HEK293 (cell line): Measurements from ENCODE around the gene STARD5.

Source experiments
- SP2 ChIP-seq: fragments of 450-650 bp; formaldehyde crosslinking; IDR thresholded peaks from 2 replicates; pipeline ENCODE4 v1.5.1; 2016; ENCODE audit warnings: missing biosample characterization, missing genetic modification characterization
- YY1 ChIP-seq: fragments of 450-650 bp; formaldehyde crosslinking; IDR thresholded peaks from 2 replicates; pipeline ENCODE4 v1.5.1; 2018; ENCODE audit warnings: missing biosample characterization, missing genetic modification characterization
- ZNF623 ChIP-seq: fragments of 450-650 bp; formaldehyde crosslinking; IDR thresholded peaks from 2 replicates; pipeline ENCODE4 v1.5.1; 2016; ENCODE audit warnings: missing biosample characterization, missing genetic modification characterization
- ZNF664 ChIP-seq: fragments of 450-650 bp; formaldehyde crosslinking; IDR thresholded peaks from 2 replicates; pipeline ENCODE4 v1.5.1; 2016; ENCODE audit warnings: missing biosample characterization, missing genetic modification characterization
- TF ChIP-seq, protein P1 (sequence below): fragments of 450-650 bp; formaldehyde crosslinking; IDR thresholded peaks from 2 replicates; pipeline ENCODE4 v1.5.1; 2016; ENCODE audit warnings: missing biosample characterization, missing genetic modification characterization
- TF ChIP-seq, protein P2 (sequence below): fragments of 450-650 bp; formaldehyde crosslinking; IDR thresholded peaks from 2 replicates; pipeline ENCODE4 v1.5.1; 2017; ENCODE audit warnings: missing biosample characterization, missing genetic modification characterization

DNA sequence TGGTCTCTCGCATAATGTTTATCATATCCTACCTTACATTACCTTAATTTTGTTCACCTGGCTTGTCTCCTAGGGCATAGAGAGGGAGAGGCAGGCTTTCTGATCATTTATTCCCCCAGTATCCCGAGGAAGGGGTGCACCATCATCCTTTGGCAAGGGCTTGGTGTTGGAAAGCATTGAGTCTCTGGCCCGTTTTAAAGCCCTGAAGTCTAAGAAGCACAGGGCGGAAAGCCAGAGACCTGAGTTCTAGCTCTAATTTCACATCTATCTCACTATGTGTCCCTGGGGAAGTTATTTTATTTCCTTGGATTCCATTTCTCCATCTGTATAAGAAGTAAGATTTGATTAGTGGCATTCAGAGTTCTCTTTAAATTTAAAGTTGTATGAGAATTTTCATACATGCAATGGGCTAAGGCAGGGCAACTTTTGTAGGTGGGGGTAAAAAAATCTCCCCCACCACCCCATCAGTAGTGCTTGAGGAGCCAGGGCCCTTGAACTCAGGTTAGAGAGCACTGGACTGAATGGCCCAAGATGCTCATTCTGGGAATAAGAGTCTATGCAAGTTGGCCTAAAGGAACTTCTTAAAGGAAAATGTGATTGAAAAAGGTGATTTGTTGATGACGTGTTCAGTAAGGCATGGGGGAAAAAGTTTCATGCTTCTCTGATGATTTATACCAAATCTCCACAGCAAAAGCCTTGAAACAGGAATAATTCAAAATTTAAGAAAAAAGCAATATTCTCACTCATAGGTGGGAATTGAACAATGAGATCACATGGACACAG is 40.0 kb upstream of the STARD5 start:
- no peak for TF ChIP-seq ZNF664 (tag by site-specific recombination)
- TF ChIP-seq, protein P1, sequence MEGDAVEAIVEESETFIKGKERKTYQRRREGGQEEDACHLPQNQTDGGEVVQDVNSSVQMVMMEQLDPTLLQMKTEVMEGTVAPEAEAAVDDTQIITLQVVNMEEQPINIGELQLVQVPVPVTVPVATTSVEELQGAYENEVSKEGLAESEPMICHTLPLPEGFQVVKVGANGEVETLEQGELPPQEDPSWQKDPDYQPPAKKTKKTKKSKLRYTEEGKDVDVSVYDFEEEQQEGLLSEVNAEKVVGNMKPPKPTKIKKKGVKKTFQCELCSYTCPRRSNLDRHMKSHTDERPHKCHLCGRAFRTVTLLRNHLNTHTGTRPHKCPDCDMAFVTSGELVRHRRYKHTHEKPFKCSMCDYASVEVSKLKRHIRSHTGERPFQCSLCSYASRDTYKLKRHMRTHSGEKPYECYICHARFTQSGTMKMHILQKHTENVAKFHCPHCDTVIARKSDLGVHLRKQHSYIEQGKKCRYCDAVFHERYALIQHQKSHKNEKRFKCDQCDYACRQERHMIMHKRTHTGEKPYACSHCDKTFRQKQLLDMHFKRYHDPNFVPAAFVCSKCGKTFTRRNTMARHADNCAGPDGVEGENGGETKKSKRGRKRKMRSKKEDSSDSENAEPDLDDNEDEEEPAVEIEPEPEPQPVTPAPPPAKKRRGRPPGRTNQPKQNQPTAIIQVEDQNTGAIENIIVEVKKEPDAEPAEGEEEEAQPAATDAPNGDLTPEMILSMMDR (tag by site-specific recombination) = no peak
- no peak for TF ChIP-seq ZNF623 (tag by site-specific recombination)
- TF ChIP-seq, protein P2, sequence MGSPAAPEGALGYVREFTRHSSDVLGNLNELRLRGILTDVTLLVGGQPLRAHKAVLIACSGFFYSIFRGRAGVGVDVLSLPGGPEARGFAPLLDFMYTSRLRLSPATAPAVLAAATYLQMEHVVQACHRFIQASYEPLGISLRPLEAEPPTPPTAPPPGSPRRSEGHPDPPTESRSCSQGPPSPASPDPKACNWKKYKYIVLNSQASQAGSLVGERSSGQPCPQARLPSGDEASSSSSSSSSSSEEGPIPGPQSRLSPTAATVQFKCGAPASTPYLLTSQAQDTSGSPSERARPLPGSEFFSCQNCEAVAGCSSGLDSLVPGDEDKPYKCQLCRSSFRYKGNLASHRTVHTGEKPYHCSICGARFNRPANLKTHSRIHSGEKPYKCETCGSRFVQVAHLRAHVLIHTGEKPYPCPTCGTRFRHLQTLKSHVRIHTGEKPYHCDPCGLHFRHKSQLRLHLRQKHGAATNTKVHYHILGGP (tag by site-specific recombination) = no peak
- no peak for TF ChIP-seq YY1
- TF ChIP-seq SP2 (tag by site-specific recombination) = no peak
